ENCODE data around the gene SDHC.

SDHC gene

DNA sequence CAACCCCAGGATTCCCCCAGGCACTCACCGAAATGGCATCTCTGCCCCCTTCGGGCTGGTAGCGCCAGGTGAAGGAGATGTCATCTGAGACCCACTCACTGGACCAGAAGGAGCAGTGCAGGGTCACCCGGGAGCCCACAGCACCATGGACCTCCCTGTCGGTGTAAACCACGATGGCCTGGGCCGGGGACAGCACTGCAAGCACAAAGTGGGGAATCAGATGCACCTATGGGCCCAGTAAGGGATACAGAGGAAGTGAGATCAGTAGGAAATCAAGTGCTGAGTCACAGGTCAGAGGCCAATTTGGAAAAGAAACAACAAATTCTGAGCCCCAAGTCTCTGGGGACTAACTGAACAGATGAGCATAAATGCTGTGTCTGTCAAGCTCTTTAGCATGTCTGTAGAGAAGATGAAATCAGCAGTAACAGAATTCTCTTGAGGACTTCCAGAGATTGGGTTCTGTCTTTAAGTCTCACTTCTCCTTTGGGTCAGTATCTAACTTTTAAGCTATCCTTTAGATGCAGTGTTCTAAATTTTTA lies 6.9 kb upstream of the SDHC start:
- H3K9me3 ChIP-seq (ENCODE audit: control insufficient read depth, low read length): no peaks in the 10 kb centered on the region
- H3K4me3 ChIP-seq (ENCODE audit: low read depth, low read length): no peak overlapping the region
- no peaks in the 10 kb centered on the region for H3K79me2 ChIP-seq
- TF ChIP-seq CTCF (IDR thresholded peaks at IDR 0.05): no peak
- peak overlapping the region; percentile 51 for H3K27ac ChIP-seq
- no peak overlapping the region for H3K9ac ChIP-seq
- peaks cover 4% of the 10 kb centered on the region for H3K4me1 ChIP-seq
- H2AFZ ChIP-seq: peak overlapping the region; percentile 29
- H3K36me3 ChIP-seq (ENCODE audit: control insufficient read depth, insufficient read depth, low read length): no peaks in the 10 kb centered on the region
- H3K4me2 ChIP-seq (ENCODE audit: low read length): no peak overlapping the region
- no peaks in the 10 kb centered on the region for H3K27me3 ChIP-seq (ENCODE audit: control insufficient read depth, insufficient read depth, low read length)

GRCh38 chr1:161307892-161308638 lies 6.1 kb upstream of the SDHC start:
- Histone ChIP-seq H3K79me2 (no peaks in the 10 kb centered on the region), H3K9ac (no peak overlapping the region), H3K4me2 (ENCODE audit: low read length) (no peak overlapping the region), H3K4me1 (peaks cover 4% of the 10 kb centered on the region), H2AFZ (no peak overlapping the region), H3K27ac (no peak overlapping the region), H3K4me3 (ENCODE audit: low read depth, low read length) (no peak overlapping the region), H3K9me3 (ENCODE audit: control insufficient read depth, low read length) (no peaks in the 10 kb centered on the region), H3K36me3 (ENCODE audit: control insufficient read depth, insufficient read depth, low read length) (no peaks in the 10 kb centered on the region), H3K27me3 (ENCODE audit: control insufficient read depth, insufficient read depth, low read length) (no peaks in the 10 kb centered on the region)
- TF ChIP-seq CTCF (IDR thresholded peaks at IDR 0.05): no peak

DNA sequence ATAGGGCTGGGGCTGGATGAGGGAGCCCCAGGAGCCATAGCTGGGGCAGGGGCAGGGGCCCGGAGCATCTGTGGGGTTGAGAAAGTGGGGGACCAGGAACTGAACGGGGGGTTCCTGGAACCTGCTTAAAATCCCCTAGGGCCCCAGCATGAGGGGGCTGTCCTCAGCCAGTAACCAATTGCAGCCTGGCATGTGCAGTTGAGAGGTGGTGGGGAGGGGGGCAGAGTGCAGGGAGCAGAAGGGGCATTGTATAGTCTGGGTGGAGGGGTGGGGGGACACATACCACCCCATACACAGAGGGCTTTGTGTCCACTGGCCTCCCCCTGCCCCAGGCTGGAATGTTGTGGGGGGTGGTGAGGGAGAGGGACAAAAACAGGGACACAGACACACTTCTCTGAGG lies 4.3 kb upstream of the SDHC start, which contains the start of gene MPZ:
Gene MPZ, minus strand, starts transcription at position 101 of the 400 bp plus-strand sequence. Its CDS starts 63 bp downstream, at position 38.
- no peak within 1 kb of the TSS for H3K4me3 ChIP-seq (ENCODE audit: low read depth, low read length)
- H3K9ac ChIP-seq: no peak within 1 kb of the TSS
- H3K4me1 ChIP-seq: peaks cover 6% of the 10 kb centered on the region
- H3K36me3 ChIP-seq (ENCODE audit: control insufficient read depth, insufficient read depth, low read length): no peaks in the 10 kb centered on the region
- peaks cover 3% of the 10 kb centered on the region for H3K79me2 ChIP-seq
- no peak within 1 kb of the TSS for H3K27ac ChIP-seq
- no peaks in the 10 kb centered on the region for H3K9me3 ChIP-seq (ENCODE audit: control insufficient read depth, low read length)
- H3K27me3 ChIP-seq (ENCODE audit: control insufficient read depth, insufficient read depth, low read length): no peaks in the 10 kb centered on the region
- no peak for TF ChIP-seq CTCF (IDR thresholded peaks at IDR 0.05)
- no peak within 1 kb of the TSS for H2AFZ ChIP-seq
- no peak within 1 kb of the TSS for H3K4me2 ChIP-seq (ENCODE audit: low read length)

DNA sequence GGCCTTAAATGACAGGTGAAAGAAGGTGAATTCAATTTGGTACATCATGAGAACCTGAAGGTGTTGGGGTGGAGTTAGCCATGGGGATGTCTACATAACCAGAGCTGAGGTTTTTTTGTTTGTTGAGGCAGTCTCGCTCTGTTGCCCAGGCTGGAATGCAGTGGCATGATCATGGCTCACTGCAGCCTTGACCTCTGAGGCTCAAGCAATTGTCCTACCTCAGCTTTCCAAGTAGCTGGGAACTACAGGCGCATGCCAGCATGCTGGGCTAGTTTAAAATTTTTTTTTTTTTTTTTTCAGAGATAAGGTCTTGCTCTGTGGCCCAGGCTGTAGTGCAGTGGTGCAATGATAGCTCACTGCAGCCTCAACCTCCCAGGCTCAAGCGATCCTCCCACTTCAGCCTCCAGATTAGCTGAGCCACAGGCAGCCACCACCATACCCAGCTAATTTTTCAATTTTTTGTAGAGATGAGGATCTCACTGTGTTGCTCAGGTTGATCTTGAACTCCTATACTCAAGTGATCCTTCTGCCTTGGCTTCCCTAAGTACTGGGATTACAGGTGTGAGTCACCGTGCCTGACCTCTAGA lies 2.5 kb upstream of the SDHC start:
- TF ChIP-seq CTCF (IDR thresholded peaks at IDR 0.05): no peak
- H3K4me3 ChIP-seq (ENCODE audit: low read depth, low read length): no peak overlapping the region
- no peak overlapping the region for H2AFZ ChIP-seq
- no peak overlapping the region for H3K9ac ChIP-seq
- H3K9me3 ChIP-seq (ENCODE audit: control insufficient read depth, low read length): no peaks in the 10 kb centered on the region
- no peaks in the 10 kb centered on the region for H3K36me3 ChIP-seq (ENCODE audit: control insufficient read depth, insufficient read depth, low read length)
- H3K4me2 ChIP-seq (ENCODE audit: low read length): no peak overlapping the region
- H3K27me3 ChIP-seq (ENCODE audit: control insufficient read depth, insufficient read depth, low read length): no peaks in the 10 kb centered on the region
- no peak overlapping the region for H3K27ac ChIP-seq
- H3K4me1 ChIP-seq: peaks cover 10% of the 10 kb centered on the region
- peaks cover 6% of the 10 kb centered on the region for H3K79me2 ChIP-seq
